Nephron (organoid): Measurements from ENCODE around the gene HMG20B.

Source experiments
- H3K27ac Mint-ChIP-seq, 3 experiments: 2 replicates each; pipeline ENCODE4 v1.8.0; 2020; ENCODE audit warnings: mixed read lengths in 3 of 3, mild to moderate bottlenecking in 2 of 3, moderate library complexity in 1 of 3
- H3K27me3 Mint-ChIP-seq: 2 replicates; pipeline ENCODE4 v1.8.0; 2021; ENCODE audit warnings: low read depth, mild to moderate bottlenecking, moderate library complexity, mixed read lengths
- H3K36me3 Mint-ChIP-seq: 2 replicates; pipeline ENCODE4 v1.8.0; 2020; ENCODE audit warnings: low read depth, mixed read lengths
- H3K4me1 Mint-ChIP-seq: 2 replicates; pipeline ENCODE4 v1.8.0; 2020; ENCODE audit warnings: mixed read lengths
- H3K4me3 Mint-ChIP-seq, 3 experiments: 2 replicates each; pipeline ENCODE4 v1.8.0; 2020; ENCODE audit warnings: mild to moderate bottlenecking in 3 of 3, mixed read lengths in 3 of 3, moderate library complexity in 2 of 3
- H3K9me3 Mint-ChIP-seq: 2 replicates; pipeline ENCODE4 v1.8.0; 2020; ENCODE audit warnings: mixed read lengths
- CTCF ChIP-seq, 3 experiments: fragments of 200-600 bp; sonication (generic); IDR thresholded peaks; one replicate each; pipeline ENCODE4 v1.5.0; 2021; ENCODE audit warnings: antibody characterized with exemption in 3 of 3; ENCODE audit not compliant: unreplicated experiment in 3 of 3

HMG20B gene

GRCh38 chr19:3623716-3624115 lies 51.0 kb downstream of the HMG20B start:
- H3K4me3 Mint-ChIP-seq, result peak overlapping the region in 1 of 3 experiments; percentile 83
- H3K27me3 Mint-ChIP-seq, result no peaks in the 10 kb centered on the region
- peaks cover 4% of the 10 kb centered on the region for H3K36me3 Mint-ChIP-seq
- H3K4me1 Mint-ChIP-seq, result peaks cover 21% of the 10 kb centered on the region
- no peaks in the 10 kb centered on the region for H3K9me3 Mint-ChIP-seq
- TF ChIP-seq CTCF (IDR thresholded peaks at IDR 0.05; ENCODE audit: unreplicated experiment in 3 of 3), result no peak
- H3K27ac Mint-ChIP-seq, result no peak overlapping the region

DNA sequence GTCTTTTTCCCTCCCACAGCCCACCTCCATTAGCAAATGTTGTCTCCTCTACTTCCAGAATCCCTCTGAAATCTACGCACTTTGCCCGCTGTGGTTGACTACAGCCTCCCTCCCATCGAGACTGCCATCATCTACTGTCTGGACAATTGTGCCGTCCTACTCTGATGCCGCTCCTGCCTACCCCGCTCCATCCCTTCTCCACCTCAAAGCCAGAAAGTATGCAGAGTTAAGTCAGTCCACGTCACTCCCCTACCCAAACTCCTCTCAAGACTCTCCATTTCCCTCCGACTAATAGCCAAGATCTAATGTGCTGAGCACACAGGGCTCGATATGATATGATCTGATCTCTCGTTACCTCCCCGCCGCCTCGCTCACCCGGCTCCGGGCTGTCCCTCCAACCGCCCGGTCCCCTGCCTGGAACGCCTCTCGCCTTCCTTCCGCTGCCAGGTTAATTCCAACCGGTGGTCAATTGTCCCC lies 53.3 kb downstream of the HMG20B start:
- no peak for TF ChIP-seq CTCF (IDR thresholded peaks at IDR 0.05; ENCODE audit: unreplicated experiment in 3 of 3)
- H3K36me3 Mint-ChIP-seq, result peaks cover 11% of the 10 kb centered on the region
- no peaks in the 10 kb centered on the region for H3K27me3 Mint-ChIP-seq

DNA sequence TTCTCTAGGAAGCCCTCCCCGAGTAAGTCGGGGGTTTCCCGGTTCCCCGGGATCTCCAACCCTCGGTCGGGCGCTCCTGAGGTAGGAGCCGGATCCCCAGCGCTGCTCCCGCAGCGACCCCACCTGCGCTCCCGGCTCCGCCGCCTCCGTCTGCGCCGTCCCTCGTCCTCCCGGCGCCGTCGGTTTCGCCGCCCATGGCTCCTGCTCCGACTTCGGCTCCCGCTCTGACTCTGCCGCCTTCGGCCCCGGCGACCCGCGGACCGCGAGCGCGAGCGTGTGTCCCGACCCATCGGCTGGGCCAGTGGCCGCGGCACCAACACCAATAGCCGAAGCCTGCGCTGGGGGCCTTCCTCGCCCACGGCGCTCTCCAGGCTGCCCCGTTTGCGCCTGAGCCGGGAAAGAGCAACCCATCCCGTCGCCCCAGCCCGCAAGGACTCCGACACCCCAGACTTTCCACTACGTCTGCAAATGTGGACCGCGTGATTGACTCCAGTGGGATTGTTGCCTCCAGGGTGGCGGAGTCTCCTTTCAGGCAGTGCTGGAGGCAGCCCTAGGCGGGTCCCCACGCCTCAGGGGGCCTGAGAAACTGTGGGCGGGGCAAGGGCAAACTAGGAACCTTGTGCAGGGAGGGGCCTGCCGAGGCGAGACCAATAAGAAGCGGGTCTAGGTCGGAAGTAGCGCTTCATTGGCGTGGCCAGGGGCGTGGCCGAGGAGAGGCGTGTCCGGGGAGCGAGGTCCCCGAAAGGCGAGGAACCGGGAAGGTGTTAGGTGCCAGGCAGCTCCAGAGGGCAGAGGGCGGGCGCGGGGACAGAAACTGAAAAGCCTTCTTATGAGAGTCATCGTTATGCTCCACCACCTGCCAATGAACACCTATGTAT lies 54.0 kb downstream of the HMG20B start, which contains the start of gene CACTIN:
TSS of gene CACTIN (minus strand) at position 318 of the 878 bp plus-strand sequence. CDS start at position 290, 28 bp downstream.
- H3K36me3 Mint-ChIP-seq, result peaks cover 11% of the 10 kb centered on the region
- peak within 1 kb of the TSS; percentile 91 to 98 (median 95) for H3K4me3 Mint-ChIP-seq
- peaks cover 21% of the 10 kb centered on the region for H3K4me1 Mint-ChIP-seq

More for the DNA sequence above, 53.3 kb downstream of the HMG20B start:
- Mint-ChIP-seq H3K9me3 (no peaks in the 10 kb centered on the region), H3K27ac (peak overlapping the region; percentile 98 to 99 (median 99)), H3K4me3 (peak overlapping the region; percentile 91 to 98 (median 95)), H3K4me1 (peaks cover 21% of the 10 kb centered on the region)

DNA sequence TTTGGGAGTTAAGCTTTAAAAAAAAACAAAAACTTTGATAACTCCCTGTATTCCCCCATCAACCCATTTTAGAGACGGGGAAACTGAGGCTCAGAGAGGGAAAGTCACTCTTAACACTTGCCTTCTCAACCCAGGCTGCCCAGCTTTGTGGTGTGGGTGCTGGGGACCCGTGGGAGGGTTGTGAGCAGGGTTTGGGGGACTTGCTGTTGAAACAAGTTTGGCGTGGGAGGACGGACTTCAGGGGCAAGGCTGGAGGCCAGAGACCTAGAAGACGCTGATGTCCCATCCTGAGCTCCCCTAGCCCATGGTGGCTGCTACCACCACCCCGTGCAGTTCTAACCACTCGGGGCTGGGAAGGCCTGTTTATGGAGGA lies 54.6 kb downstream of the HMG20B start:
- H3K27me3 Mint-ChIP-seq, result no peaks in the 10 kb centered on the region
- TF ChIP-seq CTCF (IDR thresholded peaks at IDR 0.05; ENCODE audit: unreplicated experiment in 3 of 3), result no peak
- H3K36me3 Mint-ChIP-seq, result peaks cover 8% of the 10 kb centered on the region
- H3K4me1 Mint-ChIP-seq, result peaks cover 21% of the 10 kb centered on the region
- peak overlapping the region; percentile 91 to 98 (median 95) for H3K4me3 Mint-ChIP-seq
- peak overlapping the region in 2 of 3 experiments; percentile 98 to 99 for H3K27ac Mint-ChIP-seq
- no peaks in the 10 kb centered on the region for H3K9me3 Mint-ChIP-seq

More for the DNA sequence above, 54.0 kb downstream of the HMG20B start, which contains the start of gene CACTIN:
- H3K27me3 Mint-ChIP-seq, result no peaks in the 10 kb centered on the region
- no peaks in the 10 kb centered on the region for H3K9me3 Mint-ChIP-seq
- TF ChIP-seq CTCF (IDR thresholded peaks at IDR 0.05; ENCODE audit: unreplicated experiment in 3 of 3), result no peak
- peak within 1 kb of the TSS; percentile 98 to 99 (median 99) for H3K27ac Mint-ChIP-seq
